ENCODE measurements around the gene STX10. TPM values are rescaled to one million over a fixed set of nuclear protein-coding genes. Genes with fewer than 3 reads are reported as not detected.

Gene STX10
- total RNA-seq, 1 donor = 62.7 TPM

DNA sequence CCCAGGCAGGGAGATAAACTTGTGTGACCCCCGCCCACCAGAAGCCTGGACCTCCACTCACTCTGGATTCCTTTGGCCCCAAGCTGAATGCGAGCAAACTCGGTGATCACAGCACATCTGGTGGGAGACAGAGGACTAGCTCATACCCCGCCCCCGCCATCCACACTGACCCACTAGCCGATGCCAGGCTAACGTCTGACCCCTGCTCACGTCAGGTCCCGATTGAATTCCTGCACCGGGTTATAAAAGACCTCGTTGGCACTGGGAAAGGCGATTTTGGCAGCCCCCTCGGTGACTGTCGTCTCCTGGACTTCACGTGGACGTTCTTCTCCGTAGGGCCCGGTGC lies 34.3 kb downstream of the STX10 start:
- H3K4me3 ChIP-seq (ENCODE audit: low read depth, low read length) = peak overlapping the region; percentile 96
- DNase-seq (ENCODE audit: low read depth) = no peak
- TF ChIP-seq, protein P1, sequence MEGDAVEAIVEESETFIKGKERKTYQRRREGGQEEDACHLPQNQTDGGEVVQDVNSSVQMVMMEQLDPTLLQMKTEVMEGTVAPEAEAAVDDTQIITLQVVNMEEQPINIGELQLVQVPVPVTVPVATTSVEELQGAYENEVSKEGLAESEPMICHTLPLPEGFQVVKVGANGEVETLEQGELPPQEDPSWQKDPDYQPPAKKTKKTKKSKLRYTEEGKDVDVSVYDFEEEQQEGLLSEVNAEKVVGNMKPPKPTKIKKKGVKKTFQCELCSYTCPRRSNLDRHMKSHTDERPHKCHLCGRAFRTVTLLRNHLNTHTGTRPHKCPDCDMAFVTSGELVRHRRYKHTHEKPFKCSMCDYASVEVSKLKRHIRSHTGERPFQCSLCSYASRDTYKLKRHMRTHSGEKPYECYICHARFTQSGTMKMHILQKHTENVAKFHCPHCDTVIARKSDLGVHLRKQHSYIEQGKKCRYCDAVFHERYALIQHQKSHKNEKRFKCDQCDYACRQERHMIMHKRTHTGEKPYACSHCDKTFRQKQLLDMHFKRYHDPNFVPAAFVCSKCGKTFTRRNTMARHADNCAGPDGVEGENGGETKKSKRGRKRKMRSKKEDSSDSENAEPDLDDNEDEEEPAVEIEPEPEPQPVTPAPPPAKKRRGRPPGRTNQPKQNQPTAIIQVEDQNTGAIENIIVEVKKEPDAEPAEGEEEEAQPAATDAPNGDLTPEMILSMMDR (IDR thresholded peaks at IDR 0.05; ENCODE audit: insufficient read depth, low read length) = no peak

DNA sequence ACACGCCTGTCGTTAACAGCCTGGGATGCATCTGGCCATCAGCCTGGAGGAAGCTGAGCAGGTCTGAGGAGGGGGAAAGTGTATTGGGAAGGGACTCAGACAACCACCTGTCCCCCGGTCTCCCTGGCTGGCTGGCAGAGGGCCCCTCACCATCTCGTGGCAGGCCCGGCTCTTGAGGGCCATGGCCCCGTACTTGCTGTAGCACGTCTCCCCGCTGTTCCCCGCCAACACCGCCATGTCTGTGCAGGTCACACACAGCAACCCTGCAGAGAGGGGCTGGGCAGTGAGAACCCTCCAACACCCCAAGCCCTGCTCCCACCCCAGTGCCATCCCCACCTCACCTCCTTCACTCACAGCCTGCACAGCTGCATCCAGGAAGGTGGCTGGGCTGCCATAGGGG lies 37.6 kb downstream of the STX10 start:
- DNase-seq (ENCODE audit: low read depth) = no peak
- H3K4me3 ChIP-seq (ENCODE audit: low read depth, low read length) = no peak overlapping the region
- TF ChIP-seq, protein P1 (IDR thresholded peaks at IDR 0.05; ENCODE audit: insufficient read depth, low read length) = no peak

DNA sequence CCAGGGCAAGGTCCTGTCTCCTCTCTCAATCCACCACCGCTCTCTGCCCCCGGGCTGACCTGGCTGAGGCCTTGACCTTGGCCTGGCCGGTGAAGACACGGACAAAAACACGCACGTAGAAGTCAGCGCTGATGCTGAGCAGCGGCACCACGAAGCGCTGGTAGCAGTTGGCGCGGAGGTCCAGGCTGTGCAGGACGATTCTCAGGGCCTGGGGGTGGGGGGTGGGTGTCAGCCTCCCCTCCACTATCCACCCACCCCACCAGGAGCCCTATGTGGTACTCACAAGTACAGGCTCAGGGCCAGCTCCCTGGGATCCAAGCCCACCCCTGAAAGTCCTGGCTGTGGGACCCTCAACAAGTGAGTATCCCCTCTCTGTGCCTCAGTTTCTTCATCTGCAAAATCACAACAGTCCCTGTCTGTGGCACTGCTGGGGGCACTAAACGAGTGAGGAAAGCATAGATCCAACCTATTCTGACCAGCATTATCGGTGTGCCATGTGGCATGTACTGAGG lies 40.0 kb downstream of the STX10 start:
- TF ChIP-seq, protein P1 (IDR thresholded peaks at IDR 0.05; ENCODE audit: insufficient read depth, low read length) = no peak
- no peak for DNase-seq (ENCODE audit: low read depth)
- H3K4me3 ChIP-seq (ENCODE audit: low read depth, low read length) = no peak overlapping the region

DNA sequence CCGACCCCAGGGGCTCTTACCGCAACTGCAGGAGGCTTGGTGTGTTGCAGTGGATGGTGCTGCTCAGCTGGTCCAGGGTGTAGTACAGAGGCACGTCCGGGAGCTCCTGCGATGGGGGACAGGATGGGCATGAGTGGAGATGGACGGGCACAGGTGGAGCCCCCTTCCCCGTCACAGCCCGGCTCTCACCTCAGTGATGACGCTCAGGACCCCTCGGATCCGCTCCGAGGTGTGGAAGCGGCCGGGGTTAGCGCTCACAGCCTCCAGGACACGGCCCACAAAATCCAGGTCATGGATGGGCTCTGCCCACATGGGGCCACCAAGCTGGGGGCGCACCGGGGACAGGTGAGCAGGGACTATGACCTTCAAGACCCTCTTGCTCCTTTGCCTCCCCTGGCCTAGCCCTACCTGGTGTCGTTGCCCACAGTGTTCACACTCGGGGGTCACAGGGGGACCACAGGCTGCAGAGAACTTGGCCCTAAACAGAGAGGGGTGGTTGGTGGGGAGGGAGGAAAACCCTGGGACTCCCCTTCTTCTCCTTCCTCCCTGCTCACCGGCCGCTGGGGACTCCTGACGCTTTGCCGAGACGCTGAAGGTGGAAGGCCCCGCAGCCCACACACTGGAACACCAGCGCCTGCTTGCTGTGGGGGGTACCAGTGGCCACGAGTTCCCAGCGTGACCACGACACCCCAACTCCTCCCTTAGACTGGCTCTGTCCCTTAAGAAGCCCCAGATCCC lies 40.6 kb downstream of the STX10 start:
- DNase-seq (ENCODE audit: low read depth) = no peak
- no peak overlapping the region for H3K4me3 ChIP-seq (ENCODE audit: low read depth, low read length)
- TF ChIP-seq, protein P1 (IDR thresholded peaks at IDR 0.05; ENCODE audit: insufficient read depth, low read length) = no peak

DNA sequence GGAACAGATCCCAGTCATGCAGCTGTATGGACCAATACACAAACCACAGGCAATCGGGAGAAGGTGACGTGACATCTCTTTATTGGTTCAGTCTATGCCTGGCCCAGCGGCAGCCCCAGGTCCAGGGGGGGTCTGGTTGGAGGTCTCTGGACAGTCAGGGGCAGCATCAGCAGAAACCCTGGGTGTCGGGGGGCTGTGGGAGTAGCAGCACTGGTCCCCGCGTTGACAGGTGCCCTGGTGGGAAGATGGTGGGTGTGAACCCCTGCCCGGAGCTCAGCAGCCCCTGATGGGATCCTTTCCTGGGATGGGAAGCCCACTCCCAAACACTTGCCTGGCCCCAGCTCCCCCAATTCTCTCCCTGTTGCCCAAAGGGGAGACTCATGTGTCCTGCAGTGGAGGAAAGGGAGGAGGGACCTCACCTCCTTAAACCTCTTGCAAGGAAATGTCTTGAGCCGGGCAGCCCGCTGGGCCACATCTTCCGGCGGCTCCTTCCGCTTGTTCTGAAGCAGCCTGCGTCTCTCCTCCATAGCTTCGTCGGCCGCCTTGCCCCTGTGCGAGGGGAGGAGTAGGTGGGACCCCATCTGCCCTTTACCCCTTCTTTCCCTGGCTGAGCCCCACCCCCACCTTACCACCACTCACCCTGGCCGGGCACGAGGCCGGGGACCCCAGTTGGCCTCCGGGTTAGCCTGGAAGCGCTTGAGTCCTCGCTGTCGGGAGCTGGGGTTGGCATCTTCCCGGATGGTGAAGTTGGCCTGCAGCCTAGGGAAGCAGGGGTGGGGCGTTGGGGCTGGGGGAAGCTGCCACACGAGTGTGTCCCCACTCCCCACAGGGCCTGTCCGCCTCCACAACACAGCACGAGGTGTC lies 45.1 kb downstream of the STX10 start:
- DNase-seq (ENCODE audit: low read depth) = no peak
- H3K4me3 ChIP-seq (ENCODE audit: low read depth, low read length) = no peak overlapping the region
- TF ChIP-seq, protein P1 (IDR thresholded peaks at IDR 0.05; ENCODE audit: insufficient read depth, low read length) = no peak

DNA sequence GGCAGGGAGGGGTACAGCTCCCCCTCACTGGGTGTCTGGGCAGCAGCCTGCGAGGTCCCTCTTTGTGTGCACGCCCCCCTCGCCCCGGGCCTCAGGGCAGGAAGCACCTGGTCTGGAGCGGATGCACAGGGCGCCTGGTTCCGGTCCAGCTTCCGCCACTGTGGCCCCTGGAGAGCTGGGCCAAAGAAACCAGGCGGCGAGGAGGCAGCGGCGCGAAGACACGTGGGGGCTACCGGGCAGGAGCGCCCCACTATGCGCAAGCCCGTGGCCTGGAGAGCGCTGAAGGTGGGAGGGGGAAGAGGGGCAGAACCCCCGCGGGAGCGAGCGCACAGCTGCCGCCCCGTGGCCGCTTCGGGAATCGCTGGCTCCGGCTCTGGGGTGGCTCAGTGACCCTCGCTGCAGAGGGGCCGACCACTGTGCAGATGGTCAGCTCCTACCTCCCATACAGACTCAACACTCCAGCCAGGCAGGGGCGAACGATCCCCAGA lies 45.8 kb downstream of the STX10 start:
- TF ChIP-seq, protein P1 (IDR thresholded peaks at IDR 0.05; ENCODE audit: insufficient read depth, low read length) = peak; percentile 76
- no peak overlapping the region for H3K4me3 ChIP-seq (ENCODE audit: low read depth, low read length)
- DNase-seq (ENCODE audit: low read depth) = no peak
